OCI-LY7 (cell line): ENCODE data around the gene ADARB2.

ENCODE experiments used
- EZH2phosphoT487 ChIP-seq: fragments of 200-600 bp; sonication (generic); IDR thresholded peaks from 2 replicates; pipeline ENCODE4 v1.6.1; 2018; ENCODE audit warnings: low read depth, borderline replicate concordance, mild to moderate bottlenecking, mixed run types, antibody characterized with exemption, low read length, moderate library complexity, mixed read lengths
- TF ChIP-seq, protein P1 (sequence below): fragments of 200-600 bp; sonication (generic); conservative IDR thresholded peaks from 2 replicates; pipeline ENCODE4 v1.5.1; 2014; ENCODE audit warnings: mild to moderate bottlenecking, antibody characterized with exemption, low read length, moderate library complexity, mixed read lengths

GRCh38 chr10:1280466-1281404 is 456.6 kb downstream of the ADARB2 start:
- TF ChIP-seq, protein P1, sequence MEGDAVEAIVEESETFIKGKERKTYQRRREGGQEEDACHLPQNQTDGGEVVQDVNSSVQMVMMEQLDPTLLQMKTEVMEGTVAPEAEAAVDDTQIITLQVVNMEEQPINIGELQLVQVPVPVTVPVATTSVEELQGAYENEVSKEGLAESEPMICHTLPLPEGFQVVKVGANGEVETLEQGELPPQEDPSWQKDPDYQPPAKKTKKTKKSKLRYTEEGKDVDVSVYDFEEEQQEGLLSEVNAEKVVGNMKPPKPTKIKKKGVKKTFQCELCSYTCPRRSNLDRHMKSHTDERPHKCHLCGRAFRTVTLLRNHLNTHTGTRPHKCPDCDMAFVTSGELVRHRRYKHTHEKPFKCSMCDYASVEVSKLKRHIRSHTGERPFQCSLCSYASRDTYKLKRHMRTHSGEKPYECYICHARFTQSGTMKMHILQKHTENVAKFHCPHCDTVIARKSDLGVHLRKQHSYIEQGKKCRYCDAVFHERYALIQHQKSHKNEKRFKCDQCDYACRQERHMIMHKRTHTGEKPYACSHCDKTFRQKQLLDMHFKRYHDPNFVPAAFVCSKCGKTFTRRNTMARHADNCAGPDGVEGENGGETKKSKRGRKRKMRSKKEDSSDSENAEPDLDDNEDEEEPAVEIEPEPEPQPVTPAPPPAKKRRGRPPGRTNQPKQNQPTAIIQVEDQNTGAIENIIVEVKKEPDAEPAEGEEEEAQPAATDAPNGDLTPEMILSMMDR, result no peak
- TF ChIP-seq EZH2phosphoT487, result no peak
